ENCODE data around the gene TBC1D8.

GRCh38 chr2:101106453-101107181 is 44.6 kb downstream of the TBC1D8 start:
- TF ChIP-seq CTCF (IDR thresholded peaks at IDR 0.05; ENCODE audit: insufficient read depth, low read length) (no peak), SPI1 (IDR thresholded peaks at IDR 0.05; ENCODE audit: borderline replicate concordance, low read depth) (no peak), REST (IDR thresholded peaks at IDR 0.05; ENCODE audit: insufficient replicate concordance, low read depth) (no peak)

Data from HL-60 (cell line).